ENCODE data around the gene NABP1. TPM values are rescaled to one million over a fixed set of nuclear protein-coding genes. Genes with fewer than 3 reads are reported as not detected.
A peak's percentile ranks its signal among the peaks of the same experiment; 100 is the strongest.

Gene NABP1
- total and polyA plus RNA-seq, 2 experiments from 2014 or later: 1.2 to 5.2 TPM

GRCh38 chr2:191697870-191698269 lies 19.9 kb downstream of the NABP1 start:
- Histone ChIP-seq H3K27ac (no peak overlapping the region), H3K4me3 (no peak overlapping the region), H3K9me3 (ENCODE audit: low read depth) (no peaks in the 10 kb centered on the region), H3K36me3 (no peaks in the 10 kb centered on the region), H3K4me1 (ENCODE audit: low read depth) (no peaks in the 10 kb centered on the region), H3K27me3 (no peaks in the 10 kb centered on the region)
- no peak for DNase-seq (ENCODE audit: low read depth in 1 of 2, low spot score in 1 of 2)
- TF ChIP-seq CTCF (IDR thresholded peaks at IDR 0.05; ENCODE audit: low read depth, low read length): no peak

- no peak for TF ChIP-seq CTCF (IDR thresholded peaks at IDR 0.05; ENCODE audit: low read depth, low read length)
- Histone ChIP-seq H3K4me1 (ENCODE audit: low read depth) (no peaks in the 10 kb centered on the region), H3K4me3 (no peak overlapping the region), H3K27ac (no peak overlapping the region), H3K27me3 (no peaks in the 10 kb centered on the region), H3K9me3 (ENCODE audit: low read depth) (no peaks in the 10 kb centered on the region), H3K36me3 (no peaks in the 10 kb centered on the region)
- no peak for DNase-seq (ENCODE audit: low read depth in 1 of 2, low spot score in 1 of 2)
Measured at GRCh38 chr2:191699341-191699945, 21.5 kb downstream of the NABP1 start.

- Histone ChIP-seq H3K4me3 (no peak overlapping the region), H3K9me3 (ENCODE audit: low read depth) (no peaks in the 10 kb centered on the region), H3K27ac (no peak overlapping the region), H3K27me3 (no peaks in the 10 kb centered on the region), H3K36me3 (no peaks in the 10 kb centered on the region), H3K4me1 (ENCODE audit: low read depth) (no peaks in the 10 kb centered on the region)
- DNase-seq (ENCODE audit: low read depth in 1 of 2, low spot score in 1 of 2): peak in 1 of 2 donors; percentile 45
- no peak for TF ChIP-seq CTCF (IDR thresholded peaks at IDR 0.05; ENCODE audit: low read depth, low read length)
Measured at GRCh38 chr2:191701029-191701428, 23.1 kb downstream of the NABP1 start.

GRCh38 chr2:191701696-191702095 lies 23.8 kb downstream of the NABP1 start:
- Histone ChIP-seq H3K9me3 (ENCODE audit: low read depth) (no peaks in the 10 kb centered on the region), H3K4me3 (no peak overlapping the region), H3K27me3 (no peaks in the 10 kb centered on the region), H3K4me1 (ENCODE audit: low read depth) (no peaks in the 10 kb centered on the region), H3K27ac (no peak overlapping the region), H3K36me3 (no peaks in the 10 kb centered on the region)
- DNase-seq (ENCODE audit: low read depth in 1 of 2, low spot score in 1 of 2): peak in 1 of 2 donors; percentile 42
- no peak for TF ChIP-seq CTCF (IDR thresholded peaks at IDR 0.05; ENCODE audit: low read depth, low read length)

GRCh38 chr2:191703079-191703725 lies 25.3 kb downstream of the NABP1 start:
- Histone ChIP-seq H3K27ac (no peak overlapping the region), H3K9me3 (ENCODE audit: low read depth) (no peaks in the 10 kb centered on the region), H3K27me3 (no peaks in the 10 kb centered on the region), H3K4me1 (ENCODE audit: low read depth) (no peaks in the 10 kb centered on the region), H3K36me3 (no peaks in the 10 kb centered on the region), H3K4me3 (no peak overlapping the region)
- no peak for DNase-seq (ENCODE audit: low read depth in 1 of 2, low spot score in 1 of 2)
- no peak for TF ChIP-seq CTCF (IDR thresholded peaks at IDR 0.05; ENCODE audit: low read depth, low read length)

Data from cardiac muscle cell (in vitro differentiated cells and primary cell).